Mucosa of descending colon (tissue), 3 donors: ENCODE results near the gene YIPF4. TPM values are rescaled to one million over a fixed set of nuclear protein-coding genes. Genes with fewer than 3 reads are reported as not detected.
"Not testable (repeated sequence)": the region's sequence is repeated elsewhere in the genome, so short reads cannot be mapped to it uniquely, and the experiment has no call there.

ENCODE experiments used
- ATAC-seq: fragments of 200-7000 bp; cut with Tn5 transposase; one replicate; pipeline ENCODE4 v1.9.1; 2020; ENCODE audit warnings: mild to moderate bottlenecking, moderate library complexity
- DNase-seq, 3 donors: peaks; one replicate each; pipeline ENCODE4 v3.0.0-alpha.2; 2020
- H3K36me3 ChIP-seq: fragments of 200-600 bp; one replicate; pipeline ENCODE4 v1.8.0; 2021; ENCODE audit warnings: low read depth, mild to moderate bottlenecking
- H3K4me1 ChIP-seq: fragments of 200-600 bp; one replicate; pipeline ENCODE4 v1.8.0; 2021; ENCODE audit warnings: low read depth, mild to moderate bottlenecking
- H3K4me3 ChIP-seq: fragments of 200-600 bp; one replicate; pipeline ENCODE4 v1.8.0; 2021; ENCODE audit warnings: mild to moderate bottlenecking
- H3K9me3 ChIP-seq: fragments of 200-600 bp; one replicate; pipeline ENCODE4 v1.8.0; 2021; ENCODE audit warnings: mild to moderate bottlenecking
- intact Hi-C, 2 donors: fragments of 100-400 bp; cut with DNase I in 1 of 2; cut with micrococcal nuclease in 1 of 2; formaldehyde crosslinking; loops; one replicate each; pipeline versions ENCODE4 v1.11.0 to v1.11.1; 2022; cut with DNase I, micrococcal nuclease
- total RNA-seq, 3 donors: library from RNA; stranded (reverse); fragmentation: NEBNext Ultra II Directional in 2 of 3; extraction: Animal tissue kit (Norgen Biotek cat#: 25700) in 2 of 3; gene quantifications; one replicate each; pipeline versions ENCODE4 v1.2.1 to v1.2.4, GENCODE V29; 2021 to 2023
- TF ChIP-seq, protein P1 (sequence below): fragments of 200-600 bp; IDR thresholded peaks from one replicate; pipeline ENCODE4 v1.8.0; 2022; ENCODE audit warnings: antibody characterized with exemption, mild to moderate bottlenecking
- donor health status: DM: no; HTN: no; CAD: no; lungs with moderate emphysema.
- donor health status: DM: no; HTN: no; CAD: no.
- donor health status: DM: no; HTN: yes; CAD: no.

YIPF4 gene
- total RNA-seq, 3 donors from 2014 or later = 46.8 to 59.4 (median 57.3) TPM

GRCh38 chr2:32284321-32284720, 6.6 kb downstream of the YIPF4 start:
- Histone ChIP-seq H3K36me3 (no peaks in the 10 kb centered on the region), H3K4me3 (no peak overlapping the region), H3K9me3 (no peaks in the 10 kb centered on the region), H3K4me1 (peaks cover 19% of the 10 kb centered on the region)
- DNase-seq (no peak), ATAC-seq (no peak)
- intact Hi-C loops = no loop called here
- TF ChIP-seq, protein P1, sequence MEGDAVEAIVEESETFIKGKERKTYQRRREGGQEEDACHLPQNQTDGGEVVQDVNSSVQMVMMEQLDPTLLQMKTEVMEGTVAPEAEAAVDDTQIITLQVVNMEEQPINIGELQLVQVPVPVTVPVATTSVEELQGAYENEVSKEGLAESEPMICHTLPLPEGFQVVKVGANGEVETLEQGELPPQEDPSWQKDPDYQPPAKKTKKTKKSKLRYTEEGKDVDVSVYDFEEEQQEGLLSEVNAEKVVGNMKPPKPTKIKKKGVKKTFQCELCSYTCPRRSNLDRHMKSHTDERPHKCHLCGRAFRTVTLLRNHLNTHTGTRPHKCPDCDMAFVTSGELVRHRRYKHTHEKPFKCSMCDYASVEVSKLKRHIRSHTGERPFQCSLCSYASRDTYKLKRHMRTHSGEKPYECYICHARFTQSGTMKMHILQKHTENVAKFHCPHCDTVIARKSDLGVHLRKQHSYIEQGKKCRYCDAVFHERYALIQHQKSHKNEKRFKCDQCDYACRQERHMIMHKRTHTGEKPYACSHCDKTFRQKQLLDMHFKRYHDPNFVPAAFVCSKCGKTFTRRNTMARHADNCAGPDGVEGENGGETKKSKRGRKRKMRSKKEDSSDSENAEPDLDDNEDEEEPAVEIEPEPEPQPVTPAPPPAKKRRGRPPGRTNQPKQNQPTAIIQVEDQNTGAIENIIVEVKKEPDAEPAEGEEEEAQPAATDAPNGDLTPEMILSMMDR = no peak

- intact Hi-C loops = loop anchor here in 1 of 2 donors (2.0 kb wide), 1 partner anchor 67 kb away; the partner anchor contains the start of gene BIRC6
- Histone ChIP-seq H3K4me3 (no peak overlapping the region), H3K9me3 (no peaks in the 10 kb centered on the region), H3K36me3 (no peaks in the 10 kb centered on the region), H3K4me1 (peaks cover 23% of the 10 kb centered on the region)
- TF ChIP-seq, protein P1 = no peak
- ATAC-seq = peak; percentile 99
- peak in 1 of 3 donors; percentile 29 for DNase-seq
These were observed 11.7 kb downstream of the YIPF4 start for GRCh38 chr2:32289165-32289999.

- ATAC-seq (no peak), DNase-seq (no peak)
- Histone ChIP-seq H3K4me1 (peaks cover 23% of the 10 kb centered on the region), H3K4me3 (no peak overlapping the region), H3K9me3 (no peaks in the 10 kb centered on the region), H3K36me3 (no peaks in the 10 kb centered on the region)
- TF ChIP-seq, protein P1 = no peak
- intact Hi-C loops = loop anchor here in 1 of 2 donors (2.0 kb wide), 1 partner anchor 67 kb away; the partner anchor contains the start of gene BIRC6
These were observed 12.3 kb downstream of the YIPF4 start for GRCh38 chr2:32290000-32290339.

DNA sequence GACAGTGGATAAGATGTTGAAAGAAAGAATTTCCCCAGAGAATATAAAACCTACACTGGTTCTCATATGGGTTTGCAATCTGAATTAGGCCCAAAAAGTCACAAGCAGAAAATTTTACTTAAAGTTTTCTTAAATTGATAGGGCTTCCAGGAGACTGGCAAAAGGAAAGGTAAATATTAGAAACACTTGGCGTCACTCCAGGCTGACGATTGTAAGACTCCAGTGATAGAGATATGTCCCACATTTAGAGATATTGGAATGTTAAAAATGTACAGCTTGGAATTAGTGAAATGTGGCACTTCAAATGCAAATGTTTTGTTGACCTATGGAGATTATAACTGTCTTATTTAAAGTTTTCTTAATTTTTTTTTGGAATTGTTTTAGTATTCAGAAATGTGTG, 14.0 kb downstream of the YIPF4 start:
- H3K4me3 ChIP-seq = no peak overlapping the region
- intact Hi-C loops = no loop called here
- peaks cover 23% of the 10 kb centered on the region for H3K4me1 ChIP-seq
- ATAC-seq (no peak), DNase-seq (peak in 1 of 3 donors; percentile 58)
- TF ChIP-seq, protein P1 = no peak
- H3K9me3 ChIP-seq = no peaks in the 10 kb centered on the region
- H3K36me3 ChIP-seq = no peaks in the 10 kb centered on the region

DNA sequence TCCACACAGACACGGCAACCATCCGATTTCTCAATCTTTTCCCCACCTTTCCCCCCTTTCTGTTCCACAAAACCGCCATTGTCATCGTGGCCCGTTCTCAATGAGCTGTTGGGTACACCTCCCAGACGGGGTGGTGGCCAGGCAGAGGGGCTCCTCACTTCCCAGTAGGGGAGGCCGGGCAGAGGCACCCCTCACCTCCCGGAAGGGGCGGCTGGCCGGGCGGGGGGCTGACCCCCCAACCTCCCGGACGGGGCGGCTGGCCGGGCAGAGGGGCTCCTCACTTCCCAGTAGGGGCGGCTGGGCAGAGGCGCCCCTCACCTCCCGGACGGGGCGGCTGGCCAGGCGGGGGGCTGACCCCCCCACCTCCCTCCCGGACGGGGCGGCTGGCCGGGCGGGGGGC, 15.8 kb downstream of the YIPF4 start:
- H3K4me3 ChIP-seq, DNase-seq, H3K36me3 ChIP-seq, intact Hi-C loops, H3K9me3 ChIP-seq, ATAC-seq: not testable (repeated sequence)
- H3K4me1 ChIP-seq = peaks cover 13% of the 10 kb centered on the region

DNA sequence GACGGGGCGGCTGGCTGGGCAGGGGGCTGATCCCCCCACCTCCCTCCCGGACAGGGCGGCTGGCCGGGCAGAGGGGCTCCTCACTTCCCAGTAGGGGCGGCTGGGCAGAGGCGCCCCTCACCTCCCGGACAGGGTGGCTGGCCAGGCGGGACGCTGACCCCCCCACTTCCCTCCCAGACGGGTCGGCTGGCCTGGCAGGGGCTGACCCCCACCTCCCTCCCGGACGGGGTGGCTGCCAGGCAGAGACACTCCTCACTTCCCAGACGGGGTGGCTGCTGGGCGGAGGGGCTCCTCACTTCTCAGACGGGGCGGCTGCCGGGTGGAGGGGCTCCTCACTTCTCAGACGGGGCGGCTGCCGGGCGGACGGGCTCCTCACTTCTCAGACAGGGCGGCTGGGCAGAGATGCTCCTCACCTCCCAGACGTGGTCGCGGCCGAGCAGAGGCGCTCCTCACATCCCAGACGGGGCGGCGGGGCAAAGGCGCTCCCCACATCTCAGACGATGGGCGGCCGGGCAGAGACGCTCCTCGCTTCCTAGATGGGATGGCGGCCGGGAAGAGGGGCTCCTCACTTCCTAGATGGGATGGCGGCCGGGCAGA, 16.4 kb downstream of the YIPF4 start:
- H3K4me1 ChIP-seq, DNase-seq, intact Hi-C loops, H3K36me3 ChIP-seq, H3K9me3 ChIP-seq, ATAC-seq, H3K4me3 ChIP-seq: not testable (repeated sequence)
